HG02759 (cell line): Measurements from ENCODE around the gene SGF29.
"Not testable (repeated sequence)": the region's sequence is repeated elsewhere in the genome, so short reads cannot be mapped to it uniquely, and the experiment has no call there.

ENCODE experiments used
- ATAC-seq: cut with Tn5 transposase; IDR thresholded peaks from one replicate; pipeline ENCODE4 v1.9.1; 2021; ENCODE audit warnings: mild to moderate bottlenecking, moderate library complexity; ENCODE audit not compliant: unreplicated experiment

The SGF29 gene

GRCh38 chr16:28563218-28563617 is 9.5 kb downstream of the SGF29 start:
- no peak for ATAC-seq

GRCh38 chr16:28566233-28566925 is 12.7 kb downstream of the SGF29 start:
- not testable (repeated sequence) for ATAC-seq

- ATAC-seq: no peak
Observed at GRCh38 chr16:28567292-28567691, 13.6 kb downstream of the SGF29 start.

- ATAC-seq: no peak
Observed at GRCh38 chr16:28569021-28569420, 15.3 kb downstream of the SGF29 start.

- ATAC-seq: no peak
Observed at GRCh38 chr16:28569968-28570752, 16.4 kb downstream of the SGF29 start.

GRCh38 chr16:28572696-28573510 is 19.2 kb downstream of the SGF29 start:
- ATAC-seq: no peak

- ATAC-seq: no peak
Observed at GRCh38 chr16:28573738-28574718, 20.3 kb downstream of the SGF29 start.

- no peak for ATAC-seq
Observed at GRCh38 chr16:28574925-28575324, 21.2 kb downstream of the SGF29 start.

- no peak for ATAC-seq
Observed at GRCh38 chr16:28575446-28576109, 21.9 kb downstream of the SGF29 start.

- ATAC-seq: no peak
Observed at GRCh38 chr16:28580726-28581315, 27.1 kb downstream of the SGF29 start.

GRCh38 chr16:28585674-28586073 is 32.0 kb downstream of the SGF29 start:
- ATAC-seq: no peak

- ATAC-seq: no peak
Observed at GRCh38 chr16:28586466-28586865, 32.7 kb downstream of the SGF29 start.

GRCh38 chr16:28587386-28587785 is 33.7 kb downstream of the SGF29 start:
- no peak for ATAC-seq

GRCh38 chr16:28589069-28589468 is 35.3 kb downstream of the SGF29 start:
- no peak for ATAC-seq

- ATAC-seq: no peak
Observed at GRCh38 chr16:28589930-28590329, 36.2 kb downstream of the SGF29 start.

- no peak for ATAC-seq
Observed at GRCh38 chr16:28590384-28591340, 36.9 kb downstream of the SGF29 start.

GRCh38 chr16:28591355-28591754 is 37.6 kb downstream of the SGF29 start:
- ATAC-seq: no peak

GRCh38 chr16:28592511-28592910 is 38.8 kb downstream of the SGF29 start:
- ATAC-seq: no peak
